ENCODE measurements around the gene CREB3L2. TPM values are rescaled to one million over a fixed set of nuclear protein-coding genes. Genes with fewer than 3 reads are reported as not detected.

The CREB3L2 gene
- total and polyA plus RNA-seq, 4 donors = 7.4 to 89.1 (median 44.0) TPM

GRCh38 chr7:137962875-137963507 lies 38.9 kb downstream of the CREB3L2 start:
- no peak for TF ChIP-seq CTCF (IDR thresholded peaks at IDR 0.05; ENCODE audit: control extremely low read depth, extremely low read depth)
- Histone ChIP-seq H3K9ac (ENCODE audit: insufficient read depth in 1 of 2, low read length in 2 of 2) (no peak overlapping the region), H3K9me3 (ENCODE audit: control insufficient read depth in 4 of 4, insufficient read depth in 3 of 4, low read length in 3 of 4) (no peaks in the 10 kb centered on the region), H3K4me3 (no peak overlapping the region), H3K27me3 (ENCODE audit: control insufficient read depth in 3 of 3, insufficient read depth in 3 of 3, low read length in 2 of 3) (no peaks in the 10 kb centered on the region), H3K4me1 (ENCODE audit: control insufficient read depth in 5 of 5, insufficient read depth in 5 of 5, low read length in 5 of 5) (peaks cover 0 to 26% (median 12%) of the 10 kb centered on the region in 5 donors), H3K27ac (ENCODE audit: low read depth in 1 of 2, low read length in 1 of 2) (no peak overlapping the region), H3K36me3 (ENCODE audit: control insufficient read depth in 4 of 4, insufficient read depth in 4 of 4, low read length in 4 of 4) (peaks cover 0 to 2% (median 0%) of the 10 kb centered on the region in 4 donors)
- 70 to 87% methylated on average over 7 of the region's 7 CpGs for WGBS, 2 donors
- ATAC-seq (ENCODE audit: insufficient read depth, low FRiP score) (no peak), DNase-seq (peak; percentile 32 to 84 (median 65))

- H3K4me3 ChIP-seq = no peak overlapping the region
- no peak for TF ChIP-seq CTCF (IDR thresholded peaks at IDR 0.05; ENCODE audit: control extremely low read depth, extremely low read depth)
- H3K27ac ChIP-seq (ENCODE audit: low read depth in 1 of 2, low read length in 1 of 2) = no peak overlapping the region
- H3K36me3 ChIP-seq (ENCODE audit: control insufficient read depth in 4 of 4, insufficient read depth in 4 of 4, low read length in 4 of 4) = peaks cover 0 to 2% (median 1%) of the 10 kb centered on the region in 4 donors
- no peaks in the 10 kb centered on the region for H3K9me3 ChIP-seq (ENCODE audit: control insufficient read depth in 4 of 4, insufficient read depth in 3 of 4, low read length in 3 of 4)
- ATAC-seq (ENCODE audit: insufficient read depth, low FRiP score) = no peak
- H3K9ac ChIP-seq (ENCODE audit: insufficient read depth in 1 of 2, low read length in 2 of 2) = no peak overlapping the region
- no peaks in the 10 kb centered on the region for H3K27me3 ChIP-seq (ENCODE audit: control insufficient read depth in 3 of 3, insufficient read depth in 3 of 3, low read length in 2 of 3)
- peaks cover 0 to 22% (median 12%) of the 10 kb centered on the region in 5 donors for H3K4me1 ChIP-seq (ENCODE audit: control insufficient read depth in 5 of 5, insufficient read depth in 5 of 5, low read length in 5 of 5)
- DNase-seq = no peak
- WGBS, 2 donors = 83 to 86% methylated on average over 5 of the region's 5 CpGs
Measured at GRCh38 chr7:137962491-137962874, 39.4 kb downstream of the CREB3L2 start.

DNA sequence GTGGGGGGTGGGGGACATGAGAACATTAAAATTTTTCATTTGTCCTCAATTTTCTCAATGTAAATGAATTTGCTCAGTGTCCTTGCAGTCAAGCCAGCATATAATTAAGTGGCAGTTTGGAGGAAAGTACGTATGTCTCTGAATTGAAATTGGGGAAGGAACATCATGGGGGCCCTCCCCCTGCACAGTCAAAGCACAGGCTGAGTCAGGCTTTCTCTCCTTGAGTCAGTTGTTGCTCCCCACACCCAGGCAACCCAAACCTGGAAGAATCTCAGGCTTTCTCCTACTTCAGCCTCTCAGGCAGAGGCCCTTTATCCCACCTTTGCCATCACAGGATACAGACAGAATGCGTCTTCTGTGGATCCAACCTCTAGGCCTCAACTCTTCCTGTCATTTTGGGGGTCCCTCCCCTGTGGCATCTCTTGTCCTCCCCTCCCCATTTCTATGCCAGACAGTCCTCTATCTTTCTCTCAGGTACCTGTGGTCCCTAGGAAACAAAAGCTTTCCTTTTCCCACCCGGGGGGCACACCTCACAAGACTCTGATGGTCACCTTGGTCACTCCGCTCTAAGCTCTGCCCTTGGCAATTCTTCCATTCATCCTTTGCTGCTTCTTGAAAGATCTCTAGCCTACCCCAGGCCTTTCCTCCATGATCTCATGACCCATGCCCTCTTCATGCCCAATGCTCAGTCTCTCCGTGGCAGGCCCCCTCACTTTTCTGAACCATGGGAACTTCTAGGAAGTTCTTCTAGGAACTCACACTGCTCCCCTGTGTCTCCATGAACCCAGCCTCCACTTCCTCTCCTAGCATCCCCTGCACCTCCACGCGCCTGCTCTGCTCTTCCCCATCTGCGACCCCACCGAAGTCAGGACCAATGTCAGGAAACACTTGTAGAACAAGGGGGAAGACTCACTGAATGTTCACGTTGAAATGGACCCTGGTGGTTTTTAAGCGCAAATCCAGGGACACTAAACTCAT lies 40.4 kb downstream of the CREB3L2 start:
- no peak for TF ChIP-seq CTCF (IDR thresholded peaks at IDR 0.05; ENCODE audit: control extremely low read depth, extremely low read depth)
- Histone ChIP-seq H3K9me3 (ENCODE audit: control insufficient read depth in 4 of 4, insufficient read depth in 3 of 4, low read length in 3 of 4) (no peaks in the 10 kb centered on the region), H3K36me3 (ENCODE audit: control insufficient read depth in 4 of 4, insufficient read depth in 4 of 4, low read length in 4 of 4) (peaks cover 0 to 3% (median 0%) of the 10 kb centered on the region in 4 donors), H3K4me1 (ENCODE audit: control insufficient read depth in 5 of 5, insufficient read depth in 5 of 5, low read length in 5 of 5) (peaks cover 0 to 13% (median 9%) of the 10 kb centered on the region in 5 donors), H3K27me3 (ENCODE audit: control insufficient read depth in 3 of 3, insufficient read depth in 3 of 3, low read length in 2 of 3) (no peaks in the 10 kb centered on the region), H3K4me3 (no peak overlapping the region), H3K9ac (ENCODE audit: insufficient read depth in 1 of 2, low read length in 2 of 2) (no peak overlapping the region), H3K27ac (ENCODE audit: low read depth in 1 of 2, low read length in 1 of 2) (peak overlapping the region in 1 of 2 donors; percentile 13)
- ATAC-seq (ENCODE audit: insufficient read depth, low FRiP score) (no peak), DNase-seq (no peak)
- WGBS, 2 donors = 58 to 82% methylated on average over 11 of the region's 11 CpGs
